ENCODE results near the gene PRKCQ. TPM values are rescaled to one million over a fixed set of nuclear protein-coding genes. Genes with fewer than 3 reads are reported as not detected.

Gene PRKCQ
- total and polyA plus RNA-seq, 2 of the 8 experiments (the other 6 are each of a cell fraction or from before 2014, with no cell fraction given) = 9.1 to 22.6 TPM

DNA sequence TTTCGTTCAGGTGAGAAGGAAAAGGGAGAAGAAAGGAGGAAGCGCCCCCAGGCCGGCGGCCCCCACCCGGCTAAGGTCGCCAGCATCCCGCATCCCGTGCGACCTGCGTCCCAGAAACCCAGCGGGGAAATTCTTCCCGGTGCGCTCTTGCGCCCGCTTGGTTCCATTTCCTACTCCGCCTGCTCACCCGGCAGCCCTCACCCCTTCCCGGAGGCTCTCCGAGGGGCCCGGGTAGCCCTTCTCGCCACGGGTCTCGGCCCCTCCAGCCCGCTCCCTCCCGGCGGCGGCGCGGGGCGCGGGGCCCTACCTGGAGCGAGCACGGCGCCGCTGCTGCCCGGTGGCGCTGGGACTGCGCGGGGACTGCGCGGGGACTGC, at the start of gene PRKCQ (continued):
- TF ChIP-seq FOSL1 (IDR thresholded peaks at IDR 0.05; ENCODE audit: insufficient read depth, low read depth, low read length) = no peak
- TF ChIP-seq, protein P1, sequence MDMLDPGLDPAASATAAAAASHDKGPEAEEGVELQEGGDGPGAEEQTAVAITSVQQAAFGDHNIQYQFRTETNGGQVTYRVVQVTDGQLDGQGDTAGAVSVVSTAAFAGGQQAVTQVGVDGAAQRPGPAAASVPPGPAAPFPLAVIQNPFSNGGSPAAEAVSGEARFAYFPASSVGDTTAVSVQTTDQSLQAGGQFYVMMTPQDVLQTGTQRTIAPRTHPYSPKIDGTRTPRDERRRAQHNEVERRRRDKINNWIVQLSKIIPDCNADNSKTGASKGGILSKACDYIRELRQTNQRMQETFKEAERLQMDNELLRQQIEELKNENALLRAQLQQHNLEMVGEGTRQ (IDR thresholded peaks at IDR 0.05; ENCODE audit: low read length) = no peak
- TF ChIP-seq SUZ12 (IDR thresholded peaks at IDR 0.05; ENCODE audit: low read length) = 0 out of 2 replicates have a peak, but pooled peaks have one; percentile 11
- TF ChIP-seq SIN3A (conservative IDR thresholded peaks at IDR 0.05 in 1 of 2, IDR thresholded peaks at IDR 0.05 in 1 of 2; ENCODE audit: low read depth in 1 of 2, low read length in 2 of 2) = no peak; a peak in 1 of 4 replicates
